K562 (cell line): ENCODE measurements around the gene F12. TPM values are rescaled to one million over a fixed set of nuclear protein-coding genes. Genes with fewer than 3 reads are reported as not detected.
A peak's percentile ranks its signal among the peaks of the same experiment; 100 is the strongest.

Experiments used
- BMI1 ChIP-seq: fragments of 150-350 bp; IDR thresholded peaks from 2 replicates; pipeline ENCODE4 v1.6.1; 2014; ENCODE audit warnings: low read length
- BRF1 ChIP-seq: IDR thresholded peaks from 3 replicates; pipeline ENCODE4 v1.6.1; 2011; ENCODE audit warnings: borderline replicate concordance, mild to moderate bottlenecking; ENCODE audit not compliant: insufficient read length; ENCODE audit errors: extremely low read depth
- CSDE1 ChIP-seq, 2 experiments: fragments of 450-650 bp; IDR thresholded peaks; 2 replicates each; pipeline ENCODE4 v1.6.1; 2016; ENCODE audit warnings: mild to moderate bottlenecking in 1 of 2
- DIDO1 ChIP-seq: fragments of 450-650 bp; IDR thresholded peaks from 2 replicates; pipeline ENCODE4 v1.6.1; 2016; ENCODE audit warnings: low read depth, missing biosample characterization, missing genetic modification characterization
- HLTF ChIP-seq: fragments of 450-650 bp; IDR thresholded peaks from 2 replicates; pipeline ENCODE4 v1.6.1; 2016
- ILF3 ChIP-seq: fragments of 450-650 bp; IDR thresholded peaks from 2 replicates; pipeline ENCODE4 v1.6.1; 2018; ENCODE audit warnings: antibody characterized with exemption, mild to moderate bottlenecking, moderate library complexity, borderline replicate concordance
- LCOR ChIP-seq: sonication (generic); formaldehyde crosslinking; IDR thresholded peaks from 2 replicates; pipeline ENCODE4 v1.8.0; 2022; ENCODE audit warnings: mild to moderate bottlenecking, missing genetic modification reagents
- POLR2H ChIP-seq: IDR thresholded peaks from 2 replicates; pipeline ENCODE4 v1.6.1; 2016; ENCODE audit warnings: missing genetic modification characterization, low read depth, mild to moderate bottlenecking, control low read depth, missing compliant biosample characterization, moderate library complexity
- RAD51 ChIP-seq: fragments of 450-650 bp; IDR thresholded peaks from 2 replicates; pipeline ENCODE4 v1.7.1; 2016; ENCODE audit warnings: low read depth, mild to moderate bottlenecking, borderline replicate concordance
- TARDBP ChIP-seq: fragments of 450-650 bp; IDR thresholded peaks from 2 replicates; pipeline ENCODE4 v1.6.1; 2016
- ZFP36 ChIP-seq: fragments of 150-350 bp; IDR thresholded peaks from 2 replicates; pipeline ENCODE4 v1.6.1; 2018; ENCODE audit warnings: low read length, low read depth; ENCODE audit not compliant: partially characterized antibody
- ZKSCAN8 ChIP-seq: fragments of 200-800 bp; sonication (Bioruptor generic); IDR thresholded peaks from 2 replicates; pipeline ENCODE4 v1.6.1; 2016; ENCODE audit warnings: missing genetic modification characterization, missing compliant biosample characterization
- ZNF134 ChIP-seq: fragments of 250-450 bp; sonication (Bioruptor Pico); conservative IDR thresholded peaks from 2 replicates; pipeline ENCODE4 v1.4.0; 2020
- ZNF778 ChIP-seq: fragments of 450-650 bp; formaldehyde crosslinking; IDR thresholded peaks from 2 replicates; pipeline ENCODE4 v1.4.0; 2020; ENCODE audit warnings: mild to moderate bottlenecking, moderate library complexity
- polyA plus RNA-seq, 8 experiments: library from polyadenylated mRNA; depleted of rRNA in 4 of 8; stranded (reverse) in 5 of 8; unstranded in 3 of 8; fragments of >200 nt; fragmentation: Nextera tagmentation in 2 of 8; fragmentation: Illumina TruSeq in 1 of 8; extraction: Ambion mirVana in 2 of 8; extraction: Trizol in 1 of 8; gene quantifications; 2 replicates each; pipeline versions ENCODE4 v1.2.1 to v1.2.3, GENCODE V29; 2011 to 2014; ENCODE audit warnings: inconsistent platforms in 1 of 8, missing spikeins in 1 of 8
- total RNA-seq, 7 experiments: library from RNA; depleted of rRNA in 6 of 7; stranded (reverse); fragments of >200 nt in 6 of 7; fragmentation: Illumina TruSeq in 2 of 7; extraction: Trizol in 2 of 7; gene quantifications; 2 replicates each; pipeline versions ENCODE4 v1.2.1 to v1.2.3, GENCODE V29; 2011 to 2021; ENCODE audit warnings: low replicate concordance in 1 of 7

Gene F12
- total and polyA plus RNA-seq, 9 of the 15 experiments (the other 6 are each of a cell fraction or from before 2014, with no cell fraction given), result 0.59 to 18.3 (median 3.6) TPM

DNA sequence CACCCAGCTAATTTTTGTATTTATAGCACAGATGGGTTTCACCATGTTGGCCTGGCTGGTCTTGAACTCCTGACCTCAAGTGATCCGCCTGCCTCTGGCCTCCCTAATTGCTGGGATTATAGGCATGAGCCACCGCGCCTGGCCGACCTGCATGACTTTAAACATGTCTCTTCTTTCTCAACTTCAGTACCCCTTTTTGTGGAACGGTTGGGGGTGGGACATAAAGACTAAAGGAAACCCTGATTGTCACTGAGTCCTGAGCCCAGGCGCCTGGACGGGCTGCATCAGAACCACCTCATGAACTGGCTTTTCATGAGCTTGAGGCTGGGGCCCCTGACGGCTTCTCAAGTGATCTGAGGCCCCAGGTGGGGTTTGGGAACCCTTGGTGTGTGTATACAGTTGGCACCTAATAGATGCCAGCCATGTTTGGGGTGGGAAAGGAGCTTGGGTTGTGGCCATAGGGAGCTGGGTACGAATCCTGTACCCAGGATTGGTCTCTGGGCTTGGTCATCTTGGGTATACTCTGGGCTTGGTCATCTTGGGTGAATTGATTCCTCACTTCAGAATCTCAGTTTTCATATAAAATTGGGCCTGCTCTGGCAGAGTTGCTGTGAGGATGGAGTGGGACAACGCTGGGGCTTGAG lies 19.3 kb upstream of the F12 start (continued):
- TF ChIP-seq ZNF778 (CRISPR knock-in tag) (no peak), CSDE1 (IDR thresholded peaks at IDR 0.05) (no peak), RAD51 (no peak), TARDBP (no peak), ILF3 (no peak), BMI1 (no peak), HLTF (0 out of 2 replicates have a peak, but pooled peaks have one; percentile 14), ZFP36 (no peak), LCOR (CRISPR knock-in tag) (0 out of 2 replicates have a peak, but pooled peaks have one; percentile 25), ZNF134 (CRISPR knock-in tag) (no peak), ZKSCAN8 (CRISPR knock-in tag) (peak; percentile 94), POLR2H (tag) (no peak), DIDO1 (tag) (no peak), BRF1 (no peak)
